NT2/D1 (cell line): ENCODE data around the gene TRIL.

Experiments used
- DNase-seq: peaks from one replicate; pipeline ENCODE4 v3.0.0-alpha.2; 2011; ENCODE audit warnings: low read depth, low spot score
- H3K27me3 ChIP-seq: 2 replicates; pipeline ENCODE4 v1.6.0; 2011; ENCODE audit warnings: mild to moderate bottlenecking; ENCODE audit not compliant: insufficient read length, insufficient read depth
- H3K36me3 ChIP-seq: 2 replicates; pipeline ENCODE4 v1.6.1; 2011; ENCODE audit warnings: mild to moderate bottlenecking, low read length, mixed read lengths; ENCODE audit not compliant: insufficient read depth, insufficient read length
- H3K4me1 ChIP-seq: 2 replicates; pipeline ENCODE4 v1.5.1; 2011; ENCODE audit not compliant: insufficient read depth, insufficient read length
- H3K4me3 ChIP-seq: 2 replicates; pipeline ENCODE4 v1.5.1; 2011; ENCODE audit warnings: low read depth; ENCODE audit not compliant: insufficient read length
- H3K9ac ChIP-seq: 2 replicates; pipeline ENCODE4 v1.6.0; 2011; ENCODE audit warnings: low read depth; ENCODE audit not compliant: insufficient read length
- H3K9me3 ChIP-seq: 2 replicates; pipeline ENCODE4 v1.5.1; 2011; ENCODE audit warnings: mild to moderate bottlenecking, low read length; ENCODE audit not compliant: insufficient read depth
- SUZ12 ChIP-seq: IDR thresholded peaks from 2 replicates; pipeline ENCODE4 v1.6.1; 2011; ENCODE audit not compliant: insufficient read length, insufficient read depth; ENCODE audit errors: extremely low read depth
- YY1 ChIP-seq: IDR thresholded peaks from 2 replicates; pipeline ENCODE4 v1.6.1; 2011; ENCODE audit not compliant: insufficient read length, insufficient read depth
- ZNF274 ChIP-seq: IDR thresholded peaks from 2 replicates; pipeline ENCODE4 v1.6.1; 2011; ENCODE audit warnings: mild to moderate bottlenecking, low read depth, low read length

The TRIL gene

GRCh38 chr7:28999895-29000716 is 42.0 kb upstream of the TRIL start:
- H3K36me3 ChIP-seq, result no peaks in the 10 kb centered on the region
- H3K27me3 ChIP-seq, result no peaks in the 10 kb centered on the region
- no peak overlapping the region for H3K4me3 ChIP-seq
- H3K9ac ChIP-seq, result no peak overlapping the region
- no peak for DNase-seq
- peaks cover 3% of the 10 kb centered on the region for H3K4me1 ChIP-seq
- TF ChIP-seq YY1 (no peak), ZNF274 (no peak), SUZ12 (no peak)
- peaks cover 6% of the 10 kb centered on the region; the same call in 1 of the 2 replicates for H3K9me3 ChIP-seq

- H3K4me1 ChIP-seq, result peaks cover 3% of the 10 kb centered on the region
- H3K27me3 ChIP-seq, result no peaks in the 10 kb centered on the region
- peaks cover 6% of the 10 kb centered on the region; the same call in 1 of the 2 replicates for H3K9me3 ChIP-seq
- H3K36me3 ChIP-seq, result no peaks in the 10 kb centered on the region
- TF ChIP-seq SUZ12, result no peak
- no peak for TF ChIP-seq ZNF274
- no peak for TF ChIP-seq YY1
- H3K9ac ChIP-seq, result no peak overlapping the region
- no peak for DNase-seq
- no peak overlapping the region for H3K4me3 ChIP-seq
Measured at GRCh38 chr7:28999427-28999826, 41.3 kb upstream of the TRIL start.

GRCh38 chr7:28998105-28998504 is 40.0 kb upstream of the TRIL start:
- Histone ChIP-seq H3K9me3 (no peaks in the 10 kb centered on the region), H3K4me1 (peaks cover 3% of the 10 kb centered on the region), H3K27me3 (no peaks in the 10 kb centered on the region), H3K36me3 (no peaks in the 10 kb centered on the region), H3K9ac (no peak overlapping the region), H3K4me3 (no peak overlapping the region)
- DNase-seq, result no peak
- TF ChIP-seq ZNF274 (no peak), SUZ12 (no peak), YY1 (no peak)

- H3K27me3 ChIP-seq, result no peaks in the 10 kb centered on the region
- H3K9me3 ChIP-seq, result no peaks in the 10 kb centered on the region
- H3K9ac ChIP-seq, result no peak overlapping the region
Measured at GRCh38 chr7:28996836-28997235, 38.7 kb upstream of the TRIL start.

GRCh38 chr7:28993371-28993770 is 35.2 kb upstream of the TRIL start:
- H3K27me3 ChIP-seq, result no peaks in the 10 kb centered on the region
- H3K9ac ChIP-seq, result no peak overlapping the region
- H3K36me3 ChIP-seq, result no peaks in the 10 kb centered on the region
- no peaks in the 10 kb centered on the region for H3K9me3 ChIP-seq
- H3K4me1 ChIP-seq, result peaks cover 3% of the 10 kb centered on the region
- no peak for DNase-seq
- TF ChIP-seq YY1, result no peak
- no peak for TF ChIP-seq SUZ12
- no peak for TF ChIP-seq ZNF274
- H3K4me3 ChIP-seq, result no peak overlapping the region

More at GRCh38 chr7:28996836-28997235, 38.7 kb upstream of the TRIL start:
- Histone ChIP-seq H3K4me1 (peaks cover 3% of the 10 kb centered on the region), H3K4me3 (no peak overlapping the region), H3K36me3 (no peaks in the 10 kb centered on the region)
- no peak for DNase-seq
- TF ChIP-seq SUZ12, result no peak

- Histone ChIP-seq H3K4me1 (no peaks in the 10 kb centered on the region), H3K27me3 (no peaks in the 10 kb centered on the region), H3K9me3 (no peaks in the 10 kb centered on the region), H3K4me3 (no peak overlapping the region), H3K36me3 (no peaks in the 10 kb centered on the region), H3K9ac (no peak overlapping the region)
- TF ChIP-seq SUZ12 (no peak), YY1 (no peak), ZNF274 (no peak)
- no peak for DNase-seq
Measured at GRCh38 chr7:28992798-28993197, 34.7 kb upstream of the TRIL start.

- H3K36me3 ChIP-seq, result no peaks in the 10 kb centered on the region
- H3K9ac ChIP-seq, result no peak overlapping the region
Measured at GRCh38 chr7:28990200-28990960, 32.2 kb upstream of the TRIL start.

More at GRCh38 chr7:28990200-28990960, 32.2 kb upstream of the TRIL start:
- no peaks in the 10 kb centered on the region for H3K9me3 ChIP-seq
- DNase-seq, result no peak
- TF ChIP-seq YY1 (no peak), SUZ12 (no peak), ZNF274 (no peak)
- H3K27me3 ChIP-seq, result no peaks in the 10 kb centered on the region
- no peak overlapping the region for H3K4me3 ChIP-seq
- peaks cover 1% of the 10 kb centered on the region for H3K4me1 ChIP-seq
